ENCODE measurements around the gene LINC00305. TPM values are rescaled to one million over a fixed set of nuclear protein-coding genes. Genes with fewer than 3 reads are reported as not detected.

LINC00305 gene
- total and polyA plus RNA-seq, 2 of the 13 experiments (the other 11 are each of a cell fraction or from before 2014, with no cell fraction given) = not detected

DNA sequence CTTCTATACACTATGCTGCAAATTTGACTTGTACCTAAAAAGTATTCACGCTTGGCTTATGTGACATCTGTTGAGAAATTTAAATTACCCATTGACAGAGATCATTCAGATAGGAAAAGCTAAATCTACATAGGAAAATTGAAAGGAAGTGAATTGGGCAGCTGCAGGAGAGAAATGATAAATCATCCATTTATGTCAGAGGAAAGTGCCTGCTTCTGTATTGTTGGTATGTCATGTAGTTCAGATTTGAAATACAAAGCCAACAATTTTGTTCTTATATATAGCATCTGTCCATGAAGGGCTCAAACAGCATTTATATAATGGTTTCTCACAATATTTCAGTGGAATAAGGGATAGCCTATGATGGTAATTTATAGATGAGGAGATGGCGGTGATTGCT is 17.6 kb downstream of the LINC00305 start:
- CTCF ChIA-PET (ENCODE audit: low intra/inter-chr PET ratio, low total read pairs) = no interaction called here
- Histone ChIP-seq H3K9me3 (ENCODE audit: low read length) (no peaks in the 10 kb centered on the region), H3K4me2 (ENCODE audit: low read depth, low read length) (no peak overlapping the region), H3K9ac (ENCODE audit: insufficient read depth, low read depth, low read length) (no peak overlapping the region), H3K27me3 (ENCODE audit: control insufficient read depth in 1 of 2, insufficient read depth in 2 of 2, low read length in 2 of 2) (no peaks in the 10 kb centered on the region; a peak in 1 of 5 replicates), H3K27ac (ENCODE audit: extremely low read length, insufficient read depth, low read length) (no peak overlapping the region), H3K4me1 (ENCODE audit: insufficient read depth, low read length) (no peaks in the 10 kb centered on the region), H3K79me2 (ENCODE audit: insufficient read depth, low read length) (no peaks in the 10 kb centered on the region), H3K4me3 (replicated peaks in 1 of 3; ENCODE audit: insufficient read depth in 1 of 3, low read depth in 2 of 3, low read length in 3 of 3) (no peak overlapping the region), H4K20me1 (ENCODE audit: insufficient read depth, low read length) (no peaks in the 10 kb centered on the region), H3K36me3 (replicated peaks in 1 of 2; ENCODE audit: control insufficient read depth in 1 of 2, insufficient read depth in 2 of 2, low read length in 2 of 2) (no peaks in the 10 kb centered on the region), H2AFZ (ENCODE audit: low read length) (no peak overlapping the region)
- in situ Hi-C loops (cut with HindIII; ENCODE audit: extremely low pct_ligation_motif_present, low pct_unique_long_range_greater_than_20kb) = no loop called here
- BruUV-seq (replicated peaks) = no TSS peak
- FAIRE-seq (no peak), DNase-seq (ENCODE audit: low spot score) (no peak), ATAC-seq (no peak)
- 1% methylated on average over 2 of the region's 2 CpGs for WGBS (ENCODE audit: low lambda C conversion rate)
- TF ChIP-seq, protein P1, sequence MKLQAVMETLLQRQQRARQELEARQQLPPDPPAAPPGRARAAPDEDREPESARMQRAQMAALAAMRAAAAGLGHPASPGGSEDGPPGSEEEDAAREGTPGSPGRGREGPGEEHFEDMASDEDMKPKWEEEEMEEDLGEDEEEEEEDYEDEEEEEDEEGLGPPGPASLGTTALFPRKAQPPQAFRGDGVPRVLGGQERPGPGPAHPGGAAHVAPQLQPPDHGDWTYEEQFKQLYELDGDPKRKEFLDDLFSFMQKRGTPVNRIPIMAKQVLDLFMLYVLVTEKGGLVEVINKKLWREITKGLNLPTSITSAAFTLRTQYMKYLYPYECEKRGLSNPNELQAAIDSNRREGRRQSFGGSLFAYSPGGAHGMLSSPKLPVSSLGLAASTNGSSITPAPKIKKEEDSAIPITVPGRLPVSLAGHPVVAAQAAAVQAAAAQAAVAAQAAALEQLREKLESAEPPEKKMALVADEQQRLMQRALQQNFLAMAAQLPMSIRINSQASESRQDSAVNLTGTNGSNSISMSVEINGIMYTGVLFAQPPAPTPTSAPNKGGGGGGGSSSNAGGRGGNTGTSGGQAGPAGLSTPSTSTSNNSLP (IDR thresholded peaks at IDR 0.05; ENCODE audit: low read depth, low read length) = no peak
- TF ChIP-seq CBFB (CRISPR knock-in tag; IDR thresholded peaks at IDR 0.05) (no peak), RBM22 (optimal IDR thresholded peaks at IDR 0.05; ENCODE audit: low read length) (no peak), ZNF282 (IDR thresholded peaks at IDR 0.05; ENCODE audit: partially characterized antibody) (no peak), ZSCAN12 (CRISPR knock-in tag; IDR thresholded peaks at IDR 0.05) (no peak), ZNF143 (CRISPR knock-in tag; IDR thresholded peaks at IDR 0.05) (no peak), ZNF883 (CRISPR knock-in tag; IDR thresholded peaks at IDR 0.05; ENCODE audit: not compliant biosample characterization) (no peak)
- intact Hi-C loops (cut with micrococcal nuclease; ENCODE audit: unreplicated experiment) = no loop called here
- POLR2A ChIA-PET = no interaction called here

DNA sequence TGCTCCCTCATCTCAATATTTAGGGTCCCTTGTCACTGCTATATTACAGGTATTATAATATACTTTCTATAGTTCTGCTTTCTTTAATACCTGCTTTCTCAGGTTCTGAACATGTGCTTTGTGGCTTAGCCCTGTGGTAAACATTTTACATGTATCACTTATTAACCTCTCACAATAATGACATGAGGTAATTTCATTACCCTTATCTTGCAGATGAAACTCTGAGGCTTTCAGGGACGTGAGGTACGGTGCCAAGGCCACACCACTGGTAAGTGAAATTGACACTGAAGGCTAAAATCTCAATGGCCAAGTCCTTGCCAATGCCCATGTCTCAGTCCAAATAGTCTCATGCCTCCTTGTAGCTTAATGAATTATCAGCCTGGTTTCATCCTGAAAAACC is 21.7 kb downstream of the LINC00305 start:
- no peak for TF ChIP-seq NKX3-1 (CRISPR knock-in tag; IDR thresholded peaks at IDR 0.05)
- TF ChIP-seq ZNF891 (CRISPR knock-in tag; IDR thresholded peaks at IDR 0.05) = no peak
- no peak for TF ChIP-seq TBP (CRISPR knock-in tag; IDR thresholded peaks at IDR 0.05)
- no peak for TF ChIP-seq NR2F1 (CRISPR knock-in tag; IDR thresholded peaks at IDR 0.05)
- TF ChIP-seq GABPB1 (CRISPR knock-in tag; IDR thresholded peaks at IDR 0.05) = no peak
- TF ChIP-seq SYNCRIP (IDR thresholded peaks at IDR 0.05; ENCODE audit: insufficient read depth, low read depth, low read length) = no peak
- no peak for TF ChIP-seq NFYC (CRISPR knock-in tag; IDR thresholded peaks at IDR 0.05)
- TF ChIP-seq CBX1 (IDR thresholded peaks at IDR 0.05; ENCODE audit: low read depth) = no peak
- no peak for TF ChIP-seq POGK (CRISPR knock-in tag; conservative IDR thresholded peaks at IDR 0.05)
- TF ChIP-seq, protein P2, sequence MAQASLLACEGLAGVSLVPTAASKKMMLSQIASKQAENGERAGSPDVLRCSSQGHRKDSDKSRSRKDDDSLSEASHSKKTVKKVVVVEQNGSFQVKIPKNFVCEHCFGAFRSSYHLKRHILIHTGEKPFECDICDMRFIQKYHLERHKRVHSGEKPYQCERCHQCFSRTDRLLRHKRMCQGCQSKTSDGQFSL (CRISPR knock-in tag; IDR thresholded peaks at IDR 0.05) = no peak
- Histone ChIP-seq H3K4me1 (ENCODE audit: insufficient read depth, low read length) (no peaks in the 10 kb centered on the region), H3K9me3 (ENCODE audit: low read length) (no peaks in the 10 kb centered on the region), H3K9ac (ENCODE audit: insufficient read depth, low read depth, low read length) (no peak overlapping the region), H3K36me3 (replicated peaks in 1 of 2; ENCODE audit: control insufficient read depth in 1 of 2, insufficient read depth in 2 of 2, low read length in 2 of 2) (no peaks in the 10 kb centered on the region), H3K4me3 (replicated peaks in 1 of 3; ENCODE audit: insufficient read depth in 1 of 3, low read depth in 2 of 3, low read length in 3 of 3) (no peak overlapping the region), H3K79me2 (ENCODE audit: insufficient read depth, low read length) (no peaks in the 10 kb centered on the region), H3K4me2 (ENCODE audit: low read depth, low read length) (no peak overlapping the region), H4K20me1 (ENCODE audit: insufficient read depth, low read length) (no peaks in the 10 kb centered on the region), H2AFZ (ENCODE audit: low read length) (no peak overlapping the region), H3K27ac (ENCODE audit: extremely low read length, insufficient read depth, low read length) (no peak overlapping the region), H3K27me3 (ENCODE audit: control insufficient read depth in 1 of 2, insufficient read depth in 2 of 2, low read length in 2 of 2) (no peaks in the 10 kb centered on the region; a peak in 1 of 5 replicates)
- no TSS peak for BruUV-seq (replicated peaks)
- ATAC-seq (no peak), FAIRE-seq (no peak), DNase-seq (ENCODE audit: low spot score) (no peak)
- intact Hi-C loops (cut with micrococcal nuclease; ENCODE audit: unreplicated experiment) (no loop called here), in situ Hi-C loops (cut with HindIII; ENCODE audit: extremely low pct_ligation_motif_present, low pct_unique_long_range_greater_than_20kb) (no loop called here)
- 0% methylated on average over 2 of the region's 2 CpGs for WGBS (ENCODE audit: low lambda C conversion rate)
- POLR2A ChIA-PET = no interaction called here
- CTCF ChIA-PET (ENCODE audit: low intra/inter-chr PET ratio, low total read pairs) = no interaction called here
